Activated CD8-positive, alpha-beta T cell treated with anti-CD3 and anti-CD28 coated beads, Interleukin-2, amount 10 ng/mL, durations not matched to agents 7 days and 5 days (primary cell): ENCODE measurements around the gene TSSK1B. TPM values are rescaled to one million over a fixed set of nuclear protein-coding genes. Genes with fewer than 3 reads are reported as not detected.

Experiments
- ATAC-seq: fragments of 150-1000 bp; cut with Tn5 transposase; one replicate; pipeline ENCODE4 v1.10.0; 2021; ENCODE audit warnings: moderate library complexity
- CTCF ChIA-PET: fragments of 350-600 bp; sonication (Branson Sonifier 250); formaldehyde crosslinking; loops from one replicate; lab custom pipeline; 2021; ENCODE audit warnings: antibody characterized with exemption; lab: Charles Lee
- POLR2A ChIA-PET: fragments of 350-600 bp; sonication (Branson Sonifier 250); formaldehyde crosslinking; loops from one replicate; lab custom pipeline; 2021; ENCODE audit warnings: antibody characterized with exemption; lab: Charles Lee
- DNase-seq: peaks from one replicate; pipeline ENCODE4 v3.0.0-alpha.2; 2020
- H3K27ac Mint-ChIP-seq: one replicate; pipeline ENCODE4 v1.8.0; 2021; ENCODE audit warnings: mild to moderate bottlenecking, mixed read lengths
- H3K27me3 Mint-ChIP-seq: one replicate; pipeline ENCODE4 v1.8.0; 2021; ENCODE audit warnings: low read depth, mixed read lengths
- H3K36me3 Mint-ChIP-seq: one replicate; pipeline ENCODE4 v1.8.0; 2021; ENCODE audit warnings: low read depth, mixed read lengths
- H3K4me1 Mint-ChIP-seq: one replicate; pipeline ENCODE4 v1.8.0; 2021; ENCODE audit warnings: low read depth, mixed read lengths
- H3K4me3 Mint-ChIP-seq: one replicate; pipeline ENCODE4 v1.8.0; 2021; ENCODE audit warnings: mild to moderate bottlenecking, mixed read lengths
- H3K9me3 Mint-ChIP-seq: one replicate; pipeline ENCODE4 v1.8.0; 2022; ENCODE audit warnings: mixed read lengths; ENCODE audit not compliant: insufficient read depth
- total RNA-seq, 2 experiments: library from RNA; stranded (reverse); gene quantifications; one replicate each; pipeline ENCODE4 v1.2.3, GENCODE V29; 2021

Gene TSSK1B
- total RNA-seq, 2 experiments from 2014 or later: not detected

GRCh38 chr5:113394658-113395057 lies 40.1 kb downstream of the TSSK1B start:
- POLR2A ChIA-PET: no interaction called here
- H3K4me1 Mint-ChIP-seq: no peaks in the 10 kb centered on the region

GRCh38 chr5:113390224-113390623 lies 44.6 kb downstream of the TSSK1B start:
- no peak for ATAC-seq
- Mint-ChIP-seq H3K27me3 (peaks cover 53% of the 10 kb centered on the region), H3K9me3 (no peaks in the 10 kb centered on the region), H3K4me3 (no peak overlapping the region), H3K27ac (no peak overlapping the region), H3K4me1 (no peaks in the 10 kb centered on the region), H3K36me3 (no peaks in the 10 kb centered on the region)
- ChIA-PET CTCF (interaction anchor here (2.3 kb wide), 1 partner anchor 10 kb away, joined by 10 read pairs; no protein-coding TSS in a partner anchor), POLR2A (no interaction called here)
- DNase-seq: no peak

More at GRCh38 chr5:113394658-113395057, 40.1 kb downstream of the TSSK1B start:
- peaks cover 47% of the 10 kb centered on the region for H3K27me3 Mint-ChIP-seq
- DNase-seq (no peak), ATAC-seq (no peak)
- H3K9me3 Mint-ChIP-seq: no peaks in the 10 kb centered on the region
- H3K36me3 Mint-ChIP-seq: no peaks in the 10 kb centered on the region
- CTCF ChIA-PET: interaction anchor here (0.7 to 1.3 kb wide), 3 partner anchors 9 to 15 kb away, joined by 3 to 7 read pairs (median 3); no protein-coding TSS in a partner anchor
- H3K4me3 Mint-ChIP-seq: no peak overlapping the region
- no peak overlapping the region for H3K27ac Mint-ChIP-seq

GRCh38 chr5:113389116-113389515 lies 45.7 kb downstream of the TSSK1B start:
- H3K4me1 Mint-ChIP-seq: peaks cover 5% of the 10 kb centered on the region
- H3K9me3 Mint-ChIP-seq: no peaks in the 10 kb centered on the region
- DNase-seq: no peak
- no peak overlapping the region for H3K4me3 Mint-ChIP-seq
- CTCF ChIA-PET: interaction anchor here (0.8 to 2.3 kb wide), 3 partner anchors 9 to 12 kb away, joined by 3 to 10 read pairs (median 7); no protein-coding TSS in a partner anchor
- H3K27ac Mint-ChIP-seq: no peak overlapping the region
- H3K27me3 Mint-ChIP-seq: peaks cover 54% of the 10 kb centered on the region
- H3K36me3 Mint-ChIP-seq: no peaks in the 10 kb centered on the region
- ATAC-seq: no peak
- POLR2A ChIA-PET: no interaction called here

- DNase-seq (no peak), ATAC-seq (no peak)
- H3K27me3 Mint-ChIP-seq: peaks cover 45% of the 10 kb centered on the region
- no peak overlapping the region for H3K27ac Mint-ChIP-seq
- no peaks in the 10 kb centered on the region for H3K36me3 Mint-ChIP-seq
- CTCF ChIA-PET: interaction anchor here (1.6 kb wide), 1 partner anchor 9 kb away, joined by 7 read pairs; no protein-coding TSS in a partner anchor
- H3K4me3 Mint-ChIP-seq: no peak overlapping the region
- no peaks in the 10 kb centered on the region for H3K9me3 Mint-ChIP-seq
- peaks cover 5% of the 10 kb centered on the region for H3K4me1 Mint-ChIP-seq
- POLR2A ChIA-PET: no interaction called here
Measured at GRCh38 chr5:113387844-113388243, 46.9 kb downstream of the TSSK1B start.

GRCh38 chr5:113384782-113385285 lies 50.0 kb downstream of the TSSK1B start:
- H3K36me3 Mint-ChIP-seq: peaks cover 2% of the 10 kb centered on the region
- H3K27me3 Mint-ChIP-seq: peaks cover 37% of the 10 kb centered on the region
- CTCF ChIA-PET: interaction anchor here (0.6 to 1.1 kb wide), 4 partner anchors 8 to 389 kb away, joined by 3 to 4 read pairs (median 4); no protein-coding TSS in a partner anchor
- peaks cover 29% of the 10 kb centered on the region for H3K4me1 Mint-ChIP-seq
- DNase-seq (no peak), ATAC-seq (no peak)
- no peak overlapping the region for H3K27ac Mint-ChIP-seq
- no peak overlapping the region for H3K4me3 Mint-ChIP-seq
- H3K9me3 Mint-ChIP-seq: no peaks in the 10 kb centered on the region
- POLR2A ChIA-PET: no interaction called here

GRCh38 chr5:113382731-113383130 lies 52.1 kb downstream of the TSSK1B start:
- no peak for ATAC-seq
- Mint-ChIP-seq H3K9me3 (no peaks in the 10 kb centered on the region), H3K27me3 (peaks cover 25% of the 10 kb centered on the region), H3K36me3 (peaks cover 2% of the 10 kb centered on the region), H3K27ac (no peak overlapping the region), H3K4me3 (no peak overlapping the region), H3K4me1 (peaks cover 47% of the 10 kb centered on the region)
- no peak for DNase-seq
- CTCF ChIA-PET: no interaction called here
- POLR2A ChIA-PET: no interaction called here

Other genes starting within 250 kb of the TSSK1B start
- 1 to 10 TPM; 7.6 to 8.0 TPM for gene MCC, start 53.5 kb upstream of the TSSK1B start, total RNA-seq
- gene YTHDC2, start 78.7 kb upstream of the TSSK1B start, total RNA-seq: 10 to 100 TPM; 30.3 to 34.1 TPM